Adrenal gland (tissue), 5 donors: ENCODE results near the gene RPRML.

Experiments used
- POLR2A ChIP-seq, 2 donors: fragments of 450-650 bp; IDR thresholded peaks; one replicate each; pipeline ENCODE4 v1.6.1; 2017; ENCODE audit warnings: antibody characterized with exemption in 2 of 2, mild to moderate bottlenecking in 2 of 2, moderate library complexity in 1 of 2
- TF ChIP-seq, protein P1 (sequence below), 6 experiments: fragments of 450-650 bp in 4 of 6; fragments of 200-600 bp in 2 of 6; sonication (generic) in 1 of 6; IDR thresholded peaks; 1 replicate in 5 of 6; 2 replicates in 1 of 6; pipeline versions ENCODE4 v1.5.1 to v1.8.0; 2016 to 2021; ENCODE audit warnings: antibody characterized with exemption in 6 of 6, mild to moderate bottlenecking in 2 of 6, moderate library complexity in 1 of 6
- donor health status: DM: no; HTN: no; CAD: no.

GRCh38 chr17:46935658-46936266 is 43.3 kb downstream of the RPRML start:
- no peak for TF ChIP-seq POLR2A (IDR thresholded peaks at IDR 0.05)
- TF ChIP-seq, protein P1, sequence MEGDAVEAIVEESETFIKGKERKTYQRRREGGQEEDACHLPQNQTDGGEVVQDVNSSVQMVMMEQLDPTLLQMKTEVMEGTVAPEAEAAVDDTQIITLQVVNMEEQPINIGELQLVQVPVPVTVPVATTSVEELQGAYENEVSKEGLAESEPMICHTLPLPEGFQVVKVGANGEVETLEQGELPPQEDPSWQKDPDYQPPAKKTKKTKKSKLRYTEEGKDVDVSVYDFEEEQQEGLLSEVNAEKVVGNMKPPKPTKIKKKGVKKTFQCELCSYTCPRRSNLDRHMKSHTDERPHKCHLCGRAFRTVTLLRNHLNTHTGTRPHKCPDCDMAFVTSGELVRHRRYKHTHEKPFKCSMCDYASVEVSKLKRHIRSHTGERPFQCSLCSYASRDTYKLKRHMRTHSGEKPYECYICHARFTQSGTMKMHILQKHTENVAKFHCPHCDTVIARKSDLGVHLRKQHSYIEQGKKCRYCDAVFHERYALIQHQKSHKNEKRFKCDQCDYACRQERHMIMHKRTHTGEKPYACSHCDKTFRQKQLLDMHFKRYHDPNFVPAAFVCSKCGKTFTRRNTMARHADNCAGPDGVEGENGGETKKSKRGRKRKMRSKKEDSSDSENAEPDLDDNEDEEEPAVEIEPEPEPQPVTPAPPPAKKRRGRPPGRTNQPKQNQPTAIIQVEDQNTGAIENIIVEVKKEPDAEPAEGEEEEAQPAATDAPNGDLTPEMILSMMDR (IDR thresholded peaks at IDR 0.05) = no peak
